CD14-positive monocyte (primary cell): ENCODE data around the gene CPLANE1. TPM values are rescaled to one million over a fixed set of nuclear protein-coding genes. Genes with fewer than 3 reads are reported as not detected.

Source experiments
- DNase-seq, 3 donors: peaks; one replicate each; pipeline ENCODE4 v3.0.0-alpha.2; 2011 to 2022
- H2AFZ ChIP-seq: 2 replicates; pipeline ENCODE4 v1.6.0; 2012; ENCODE audit warnings: mild to moderate bottlenecking, low read depth, low read length, inconsistent platforms; ENCODE audit not compliant: insufficient read depth, poor library complexity, severe bottlenecking
- H3K27ac ChIP-seq, 2 donors: 1 replicate in 1 of 2; 2 replicates in 1 of 2; pipeline ENCODE4 v1.5.1; 2012 to 2013; ENCODE audit warnings: low read length in 2 of 2, control low read depth in 1 of 2, inconsistent platforms in 1 of 2, low read depth in 1 of 2, mild to moderate bottlenecking in 1 of 2
- H3K27me3 ChIP-seq, 2 donors: one replicate each; pipeline versions ENCODE4 v1.6.0 to v1.6.1; 2011 to 2013; ENCODE audit warnings: low read length in 2 of 2; ENCODE audit not compliant: control insufficient read depth in 2 of 2, insufficient read depth in 2 of 2
- H3K36me3 ChIP-seq, 2 donors: replicated peaks in 1 of 2; 1 replicate in 1 of 2; 2 replicates in 1 of 2; pipeline versions ENCODE4 v1.5.1 to v1.6.1; 2012 to 2013; ENCODE audit warnings: low read length in 2 of 2, control low read depth in 1 of 2, inconsistent platforms in 1 of 2, mild to moderate bottlenecking in 1 of 2; ENCODE audit not compliant: insufficient read depth in 2 of 2, control insufficient read depth in 1 of 2
- H3K4me1 ChIP-seq, 2 donors: 1 replicate in 1 of 2; 2 replicates in 1 of 2; pipeline versions ENCODE4 v1.5.1 to v1.6.1; 2012 to 2013; ENCODE audit warnings: low read length in 2 of 2, control low read depth in 1 of 2, inconsistent platforms in 1 of 2, mild to moderate bottlenecking in 1 of 2, moderate library complexity in 1 of 2; ENCODE audit not compliant: insufficient read depth in 2 of 2, control insufficient read depth in 1 of 2
- H3K4me2 ChIP-seq: replicated peaks from 2 replicates; pipeline ENCODE3; 2012; ENCODE audit warnings: low read length, moderate library complexity, mild to moderate bottlenecking; ENCODE audit not compliant: poor library complexity, severe bottlenecking; ENCODE audit errors: extremely low read depth
- H3K4me3 ChIP-seq, 3 experiments: fragments of 200-600 bp in 1 of 3; sonication (generic) in 1 of 3; replicated peaks in 1 of 3; 1 replicate in 2 of 3; 2 replicates in 1 of 3; pipeline ENCODE4 v1.5.1; 2011 to 2013; ENCODE audit warnings: low read length in 3 of 3, mild to moderate bottlenecking in 3 of 3, control low read depth in 2 of 3, low read depth in 2 of 3, inconsistent platforms in 1 of 3, moderate library complexity in 1 of 3
- H3K79me2 ChIP-seq: 2 replicates; pipeline ENCODE4 v1.6.0; 2012; ENCODE audit warnings: mild to moderate bottlenecking, control low read depth, inconsistent platforms, low read length, moderate library complexity; ENCODE audit not compliant: insufficient read depth
- H3K9ac ChIP-seq: 2 replicates; pipeline ENCODE4 v1.6.0; 2017; ENCODE audit warnings: low read length, mild to moderate bottlenecking; ENCODE audit not compliant: insufficient read depth, poor library complexity, severe bottlenecking
- H3K9me3 ChIP-seq, 2 donors: replicated peaks in 1 of 2; 1 replicate in 1 of 2; 2 replicates in 1 of 2; pipeline versions ENCODE4 v1.5.1 to v1.6.1; 2012 to 2013; ENCODE audit warnings: low read length in 2 of 2, control low read depth in 1 of 2; ENCODE audit not compliant: control insufficient read depth in 1 of 2, insufficient read depth in 1 of 2
- H4K20me1 ChIP-seq: 2 replicates; pipeline ENCODE4 v1.6.0; 2012; ENCODE audit warnings: mild to moderate bottlenecking, low read length, control low read depth, moderate library complexity; ENCODE audit not compliant: insufficient read depth
- H3K27ac Mint-ChIP-seq, 7 donors: one replicate each; pipeline ENCODE4 v1.8.0; 2020; ENCODE audit warnings: mild to moderate bottlenecking in 7 of 7, mixed read lengths in 7 of 7, moderate library complexity in 6 of 7, inconsistent platforms in 2 of 7
- H3K27me3 Mint-ChIP-seq, 3 donors: one replicate each; pipeline ENCODE4 v1.8.0; 2021 to 2022; ENCODE audit warnings: low read depth in 3 of 3, mild to moderate bottlenecking in 3 of 3, mixed read lengths in 3 of 3, moderate library complexity in 3 of 3, inconsistent platforms in 1 of 3
- H3K36me3 Mint-ChIP-seq, 2 donors: one replicate each; pipeline ENCODE4 v1.8.0; 2020; ENCODE audit warnings: mixed read lengths in 2 of 2, inconsistent platforms in 1 of 2, mild to moderate bottlenecking in 1 of 2
- H3K4me1 Mint-ChIP-seq: one replicate; pipeline ENCODE4 v1.8.0; 2020; ENCODE audit warnings: mild to moderate bottlenecking, mixed read lengths
- H3K4me3 Mint-ChIP-seq, 2 donors: one replicate each; pipeline ENCODE4 v1.8.0; 2020; ENCODE audit warnings: mild to moderate bottlenecking in 2 of 2, mixed read lengths in 2 of 2, moderate library complexity in 1 of 2
- H3K9me3 Mint-ChIP-seq, 7 donors: one replicate each; pipeline ENCODE4 v1.8.0; 2020 to 2022; ENCODE audit warnings: mixed read lengths in 7 of 7, mild to moderate bottlenecking in 6 of 7, moderate library complexity in 6 of 7, inconsistent platforms in 2 of 7
- WGBS: methylation state at CpG from one replicate; pipeline ENCODE4 v1.1.5; 2013; ENCODE audit warnings: missing lambda C conversion rate; ENCODE audit not compliant: insufficient coverage; 5-methylcytosine and 5-hydroxymethylcytosine counted together
- intact Hi-C, 2 donors: fragments of 100-400 bp; cut with micrococcal nuclease; formaldehyde crosslinking; loops; one replicate each; pipeline versions ENCODE4 v1.15.0 to v1.15.1; 2023
- polyA plus RNA-seq, 3 donors: library from polyadenylated mRNA; depleted of rRNA in 1 of 3; unstranded in 2 of 3; stranded (reverse) in 1 of 3; fragments of 300-500 nt in 2 of 3; fragments of >200 nt in 1 of 3; fragmentation: Illumina TruSeq in 2 of 3; gene quantifications; 1 replicate in 2 of 3; 2 replicates in 1 of 3; pipeline ENCODE4 v1.2.3, GENCODE V29; 2012 to 2021
- TF ChIP-seq, protein P1 (sequence below): fragments of 200-600 bp; IDR thresholded peaks from one replicate; pipeline ENCODE4 v1.8.0; 2022; ENCODE audit warnings: antibody characterized with exemption, mild to moderate bottlenecking

CPLANE1 gene
- polyA plus RNA-seq, 3 donors = 0.25 to 1.6 (median 0.88) TPM

DNA sequence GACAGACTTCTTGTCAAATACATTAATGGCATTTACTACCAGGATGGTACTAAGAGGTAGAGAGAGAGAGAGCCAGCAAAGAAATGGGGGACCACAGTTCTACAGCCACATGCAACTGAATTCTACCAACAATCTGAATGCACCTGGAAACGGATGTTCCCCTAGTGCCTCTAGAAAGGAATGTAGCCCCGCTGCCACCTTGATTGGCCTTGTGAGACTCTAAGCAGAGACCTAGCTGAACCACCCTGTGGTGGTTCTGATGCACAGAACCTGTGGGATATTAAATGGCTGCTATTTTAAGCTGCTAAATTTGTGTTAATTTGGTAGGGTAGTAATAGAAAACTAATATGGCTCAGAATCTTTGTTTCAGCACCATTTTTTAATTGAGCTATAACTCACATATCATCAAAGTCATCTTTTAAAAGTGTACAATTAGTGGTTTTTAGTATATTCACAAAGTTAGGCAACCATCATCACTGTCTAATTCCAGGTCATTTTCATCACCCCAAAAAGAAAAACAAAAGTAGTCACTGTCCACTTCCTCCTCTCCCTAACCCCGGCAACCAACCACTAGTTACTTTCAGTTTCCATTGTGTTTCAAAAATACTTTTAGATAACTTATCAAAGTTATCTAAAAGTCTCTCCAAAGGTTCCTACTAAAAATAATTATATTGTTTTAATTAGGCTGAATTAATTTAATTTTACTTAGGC lies 51.7 kb downstream of the CPLANE1 start:
- Histone ChIP-seq H3K4me1 (peaks cover 11 to 12% of the 10 kb centered on the region in 2 donors), H3K9ac (peak overlapping the region; percentile 42), H3K36me3 (no peaks in the 10 kb centered on the region), H3K79me2 (no peaks in the 10 kb centered on the region), H3K27ac (peak overlapping the region; percentile 17 to 79), H3K4me3 (peak overlapping the region; percentile 26 to 63 (median 40)), H3K9me3 (no peaks in the 10 kb centered on the region), H4K20me1 (no peaks in the 10 kb centered on the region), H3K27me3 (no peaks in the 10 kb centered on the region), H2AFZ (peak overlapping the region; percentile 87), H3K4me2 (peak overlapping the region; percentile 70)
- intact Hi-C loops = no loop called here
- Mint-ChIP-seq H3K36me3 (peaks cover 3 to 11% of the 10 kb centered on the region in 2 donors), H3K4me1 (peaks cover 18% of the 10 kb centered on the region), H3K4me3 (peak overlapping the region; percentile 59 to 71), H3K9me3 (no peaks in the 10 kb centered on the region), H3K27ac (peak overlapping the region; percentile 38 to 89 (median 77)), H3K27me3 (no peaks in the 10 kb centered on the region)
- WGBS = 100% methylated on average over 2 of the region's 3 CpGs
- TF ChIP-seq, protein P1, sequence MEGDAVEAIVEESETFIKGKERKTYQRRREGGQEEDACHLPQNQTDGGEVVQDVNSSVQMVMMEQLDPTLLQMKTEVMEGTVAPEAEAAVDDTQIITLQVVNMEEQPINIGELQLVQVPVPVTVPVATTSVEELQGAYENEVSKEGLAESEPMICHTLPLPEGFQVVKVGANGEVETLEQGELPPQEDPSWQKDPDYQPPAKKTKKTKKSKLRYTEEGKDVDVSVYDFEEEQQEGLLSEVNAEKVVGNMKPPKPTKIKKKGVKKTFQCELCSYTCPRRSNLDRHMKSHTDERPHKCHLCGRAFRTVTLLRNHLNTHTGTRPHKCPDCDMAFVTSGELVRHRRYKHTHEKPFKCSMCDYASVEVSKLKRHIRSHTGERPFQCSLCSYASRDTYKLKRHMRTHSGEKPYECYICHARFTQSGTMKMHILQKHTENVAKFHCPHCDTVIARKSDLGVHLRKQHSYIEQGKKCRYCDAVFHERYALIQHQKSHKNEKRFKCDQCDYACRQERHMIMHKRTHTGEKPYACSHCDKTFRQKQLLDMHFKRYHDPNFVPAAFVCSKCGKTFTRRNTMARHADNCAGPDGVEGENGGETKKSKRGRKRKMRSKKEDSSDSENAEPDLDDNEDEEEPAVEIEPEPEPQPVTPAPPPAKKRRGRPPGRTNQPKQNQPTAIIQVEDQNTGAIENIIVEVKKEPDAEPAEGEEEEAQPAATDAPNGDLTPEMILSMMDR = no peak
- DNase-seq = peak; percentile 26 to 55 (median 40)

- no peaks in the 10 kb centered on the region for H3K9me3 Mint-ChIP-seq
- H3K4me3 Mint-ChIP-seq = no peak overlapping the region
- Histone ChIP-seq H3K79me2 (no peaks in the 10 kb centered on the region), H3K9me3 (no peaks in the 10 kb centered on the region), H3K4me2 (no peak overlapping the region), H3K9ac (no peak overlapping the region), H3K4me3 (no peak overlapping the region), H3K4me1 (no peaks in the 10 kb centered on the region), H3K27ac (no peak overlapping the region), H4K20me1 (no peaks in the 10 kb centered on the region), H3K27me3 (no peaks in the 10 kb centered on the region), H3K36me3 (peaks cover 0 to 4% of the 10 kb centered on the region in 2 donors), H2AFZ (no peak overlapping the region)
- no peak overlapping the region for H3K27ac Mint-ChIP-seq
- TF ChIP-seq, protein P1 = no peak
- peaks cover 4 to 17% of the 10 kb centered on the region in 2 donors for H3K36me3 Mint-ChIP-seq
- H3K4me1 Mint-ChIP-seq = no peaks in the 10 kb centered on the region
- DNase-seq = no peak
- intact Hi-C loops = no loop called here
- no CpG with 5 or more reads among the region's 2 CpGs for WGBS
- H3K27me3 Mint-ChIP-seq = no peaks in the 10 kb centered on the region
Observed at GRCh38 chr5:37190592-37190991, 58.6 kb downstream of the CPLANE1 start.
